Lower leg skin (tissue), 4 donors: ENCODE data around the gene ISCU. TPM values are rescaled to one million over a fixed set of nuclear protein-coding genes. Genes with fewer than 3 reads are reported as not detected.

Experiments
- DNase-seq, 2 donors: peaks; one replicate each; pipeline ENCODE4 v3.0.0-alpha.2; 2019; ENCODE audit warnings: low spot score in 2 of 2
- H3K4me3 ChIP-seq: fragments of 200-600 bp; sonication (generic); 2 replicates; pipeline ENCODE4 v1.5.1; 2017; ENCODE audit warnings: mild to moderate bottlenecking, low read depth; ENCODE audit not compliant: poor library complexity, severe bottlenecking
- CTCF ChIP-seq, 3 donors: fragments of 450-650 bp; IDR thresholded peaks; one replicate each; pipeline ENCODE4 v1.5.1; 2016; ENCODE audit warnings: antibody characterized with exemption in 3 of 3, mild to moderate bottlenecking in 3 of 3, moderate library complexity in 2 of 3
- POLR2A ChIP-seq, 2 donors: fragments of 450-650 bp; IDR thresholded peaks; one replicate each; pipeline ENCODE4 v1.6.1; 2016 to 2017; ENCODE audit warnings: antibody characterized with exemption in 2 of 2, mild to moderate bottlenecking in 1 of 2, moderate library complexity in 1 of 2
- WGBS, 2 donors: methylation state at CpG; one replicate each; pipeline ENCODE4 v1.1.5; 2018; 5-methylcytosine and 5-hydroxymethylcytosine counted together
- intact Hi-C: fragments of 100-400 bp; cut with DNase I; formaldehyde crosslinking; loops from one replicate; pipeline ENCODE4 v1.15.0; 2023; ENCODE audit warnings: low total_unique reads
- total RNA-seq, 4 donors: library from RNA; depleted of rRNA; stranded (reverse); fragments of >200 nt; gene quantifications; one replicate each; pipeline ENCODE4 v1.1.0, GENCODE V29; 2016

The ISCU gene
- total RNA-seq, 4 donors from 2014 or later = 94.7 to 175 (median 137) TPM

- WGBS, 2 donors = 70 to 77% methylated on average over 15 of the region's 15 CpGs
- DNase-seq = no peak
- intact Hi-C loops = loop anchor here (5.0 kb wide), 1 partner anchor 44 kb away; no protein-coding TSS in a partner anchor
- H3K4me3 ChIP-seq = no peak overlapping the region
- TF ChIP-seq CTCF (IDR thresholded peaks at IDR 0.05) (no peak), POLR2A (IDR thresholded peaks at IDR 0.05) (no peak)
These were observed 48.6 kb downstream of the ISCU start for GRCh38 chr12:108610856-108611605.

- intact Hi-C loops = loop anchor here (5.0 kb wide), 1 partner anchor 45 kb away; no protein-coding TSS in a partner anchor
- 38 to 44% methylated on average over 5 of the region's 5 CpGs for WGBS, 2 donors
- no peak overlapping the region for H3K4me3 ChIP-seq
- no peak for DNase-seq
- no peak for TF ChIP-seq POLR2A (IDR thresholded peaks at IDR 0.05)
- TF ChIP-seq CTCF (IDR thresholded peaks at IDR 0.05) = no peak
These were observed 49.6 kb downstream of the ISCU start for GRCh38 chr12:108611884-108612415.

GRCh38 chr12:108612788-108613282 is 50.4 kb downstream of the ISCU start:
- 67 to 73% methylated on average over 6 to 8 of the region's 8 CpGs for WGBS, 2 donors
- H3K4me3 ChIP-seq = no peak overlapping the region
- no peak for DNase-seq
- intact Hi-C loops = loop anchor here (5.0 kb wide), 1 partner anchor 46 kb away; no protein-coding TSS in a partner anchor
- no peak for TF ChIP-seq POLR2A (IDR thresholded peaks at IDR 0.05)
- TF ChIP-seq CTCF (IDR thresholded peaks at IDR 0.05) = no peak

GRCh38 chr12:108613548-108613947 is 51.2 kb downstream of the ISCU start:
- intact Hi-C loops = loop anchor here (5.0 kb wide), 1 partner anchor 46 kb away; no protein-coding TSS in a partner anchor
- TF ChIP-seq CTCF (IDR thresholded peaks at IDR 0.05) (no peak), POLR2A (IDR thresholded peaks at IDR 0.05) (no peak)
- no peak for DNase-seq
- no peak overlapping the region for H3K4me3 ChIP-seq
- WGBS, 2 donors = 55 to 56% methylated on average over 9 of the region's 9 CpGs

GRCh38 chr12:108614041-108614440 is 51.6 kb downstream of the ISCU start:
- TF ChIP-seq POLR2A (IDR thresholded peaks at IDR 0.05) (no peak), CTCF (IDR thresholded peaks at IDR 0.05) (no peak)
- 68 to 76% methylated on average over 4 of the region's 4 CpGs for WGBS, 2 donors
- intact Hi-C loops = loop anchor here (5.0 kb wide), 1 partner anchor 47 kb away; no protein-coding TSS in a partner anchor
- H3K4me3 ChIP-seq = no peak overlapping the region
- no peak for DNase-seq
